ENCODE results near the gene GALK1. TPM values are rescaled to one million over a fixed set of nuclear protein-coding genes. Genes with fewer than 3 reads are reported as not detected.

GALK1 gene
- total RNA-seq, 1 experiment from 2014 or later, result 75.0 TPM

- POLR2A ChIA-PET (ENCODE audit: unreplicated experiment), result no interaction called here
- Histone ChIP-seq H4K20me1 (ENCODE audit: low read length) (no peaks in the 10 kb centered on the region), H3K27ac (ENCODE audit: low read length) (no peak overlapping the region), H3F3A (ENCODE audit: low read length, unreplicated experiment) (no peaks in the 10 kb centered on the region), H3K27me3 (ENCODE audit: low read length) (no peaks in the 10 kb centered on the region), H2AFZ (ENCODE audit: low read length) (no peak overlapping the region), H3K9ac (ENCODE audit: low read length) (no peak overlapping the region), H3K9me3 (ENCODE audit: low read length) (no peaks in the 10 kb centered on the region), H3K9me2 (replicated peaks; ENCODE audit: low read length) (no peaks in the 10 kb centered on the region), H3K4me3 (ENCODE audit: low read length) (no peak overlapping the region), H3K4me2 (ENCODE audit: low read length) (no peak overlapping the region), H3K4me1 (ENCODE audit: insufficient read depth, low read length) (no peaks in the 10 kb centered on the region), H3K79me2 (ENCODE audit: low read length) (no peaks in the 10 kb centered on the region), H3K36me3 (ENCODE audit: low read depth, low read length) (peaks cover 72% of the 10 kb centered on the region)
- TF ChIP-seq EZH2phosphoT487 (IDR thresholded peaks at IDR 0.05; ENCODE audit: borderline replicate concordance, low read length), result no peak
- DNase-seq (no peak), ATAC-seq (no peak)
- BruUV-seq (replicated peaks), result no TSS peak
- CTCF ChIA-PET, result interaction anchor here (0.5 kb wide), 1 partner anchor 61 kb away, joined by 4 read pairs; no protein-coding TSS in a partner anchor
- intact Hi-C loops (cut with micrococcal nuclease), result no loop called here
Observed at GRCh38 chr17:75739174-75739573, 25.8 kb downstream of the GALK1 start.

DNA sequence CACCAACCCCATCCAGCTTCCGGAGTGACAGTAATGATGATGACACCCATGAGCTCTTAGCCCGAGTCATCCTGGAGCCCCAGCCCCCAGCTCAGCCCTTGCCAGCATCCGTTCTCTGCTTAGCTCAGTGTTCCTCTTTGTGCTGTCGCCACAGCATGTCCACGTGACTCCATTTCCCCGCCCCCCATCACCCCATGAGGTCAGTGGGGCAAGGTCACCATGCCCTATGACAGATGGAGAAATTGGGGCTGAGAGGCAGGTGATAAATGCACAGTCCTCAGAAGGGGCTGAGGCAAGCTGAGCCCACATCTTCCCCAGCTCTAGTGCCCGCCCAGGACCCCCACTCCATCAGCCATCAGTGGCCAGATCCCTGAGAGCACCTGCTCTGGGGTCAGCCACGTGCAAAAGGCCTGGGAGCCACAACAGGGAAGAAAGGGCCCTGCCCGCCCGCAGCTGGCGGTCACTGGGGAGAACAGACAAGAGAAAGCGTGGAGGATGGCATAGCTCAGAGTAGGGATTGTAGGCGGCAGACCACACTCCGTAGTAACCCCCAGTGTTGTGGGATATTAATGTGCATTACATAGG, 26.7 kb downstream of the GALK1 start:
- intact Hi-C loops (cut with micrococcal nuclease), result no loop called here
- Histone ChIP-seq H3K36me3 (ENCODE audit: low read depth, low read length) (peaks cover 74% of the 10 kb centered on the region), H3K27me3 (ENCODE audit: low read length) (no peaks in the 10 kb centered on the region), H3K4me2 (ENCODE audit: low read length) (no peak overlapping the region), H2AFZ (ENCODE audit: low read length) (no peak overlapping the region), H3K79me2 (ENCODE audit: low read length) (no peaks in the 10 kb centered on the region), H3K4me1 (ENCODE audit: insufficient read depth, low read length) (no peaks in the 10 kb centered on the region), H3F3A (ENCODE audit: low read length, unreplicated experiment) (no peaks in the 10 kb centered on the region), H3K4me3 (ENCODE audit: low read length) (no peak overlapping the region), H3K9me2 (replicated peaks; ENCODE audit: low read length) (no peaks in the 10 kb centered on the region), H4K20me1 (ENCODE audit: low read length) (no peaks in the 10 kb centered on the region), H3K9ac (ENCODE audit: low read length) (no peak overlapping the region), H3K27ac (ENCODE audit: low read length) (no peak overlapping the region), H3K9me3 (ENCODE audit: low read length) (no peaks in the 10 kb centered on the region)
- DNase-seq, result no peak
- no TSS peak for BruUV-seq (replicated peaks)
- ChIA-PET POLR2A (ENCODE audit: unreplicated experiment) (interaction anchor here (0.6 to 0.7 kb wide), 3 partner anchors 9 to 58 kb away, joined by 3 to 6 read pairs (median 3); no protein-coding TSS in a partner anchor), CTCF (interaction anchor here (0.5 to 0.9 kb wide), 3 partner anchors 9 to 113 kb away, joined by 4 read pairs; no protein-coding TSS in a partner anchor)
- no peak for ATAC-seq
- TF ChIP-seq EZH2 (IDR thresholded peaks at IDR 0.05; ENCODE audit: low read length, unreplicated experiment) (no peak), EZH2phosphoT487 (IDR thresholded peaks at IDR 0.05; ENCODE audit: borderline replicate concordance, low read length) (no peak)
- TF ChIP-seq, protein P1, sequence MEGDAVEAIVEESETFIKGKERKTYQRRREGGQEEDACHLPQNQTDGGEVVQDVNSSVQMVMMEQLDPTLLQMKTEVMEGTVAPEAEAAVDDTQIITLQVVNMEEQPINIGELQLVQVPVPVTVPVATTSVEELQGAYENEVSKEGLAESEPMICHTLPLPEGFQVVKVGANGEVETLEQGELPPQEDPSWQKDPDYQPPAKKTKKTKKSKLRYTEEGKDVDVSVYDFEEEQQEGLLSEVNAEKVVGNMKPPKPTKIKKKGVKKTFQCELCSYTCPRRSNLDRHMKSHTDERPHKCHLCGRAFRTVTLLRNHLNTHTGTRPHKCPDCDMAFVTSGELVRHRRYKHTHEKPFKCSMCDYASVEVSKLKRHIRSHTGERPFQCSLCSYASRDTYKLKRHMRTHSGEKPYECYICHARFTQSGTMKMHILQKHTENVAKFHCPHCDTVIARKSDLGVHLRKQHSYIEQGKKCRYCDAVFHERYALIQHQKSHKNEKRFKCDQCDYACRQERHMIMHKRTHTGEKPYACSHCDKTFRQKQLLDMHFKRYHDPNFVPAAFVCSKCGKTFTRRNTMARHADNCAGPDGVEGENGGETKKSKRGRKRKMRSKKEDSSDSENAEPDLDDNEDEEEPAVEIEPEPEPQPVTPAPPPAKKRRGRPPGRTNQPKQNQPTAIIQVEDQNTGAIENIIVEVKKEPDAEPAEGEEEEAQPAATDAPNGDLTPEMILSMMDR (conservative IDR thresholded peaks at IDR 0.05; ENCODE audit: low read depth, low read length), result no peak

- H3K36me3 ChIP-seq (ENCODE audit: low read depth, low read length), result peaks cover 69% of the 10 kb centered on the region
- no peak overlapping the region for H3K27ac ChIP-seq (ENCODE audit: low read length)
- no peaks in the 10 kb centered on the region for H3K9me3 ChIP-seq (ENCODE audit: low read length)
- H3K9me2 ChIP-seq (replicated peaks; ENCODE audit: low read length), result no peaks in the 10 kb centered on the region
- H2AFZ ChIP-seq (ENCODE audit: low read length), result no peak overlapping the region
- H3K9ac ChIP-seq (ENCODE audit: low read length), result no peak overlapping the region
- TF ChIP-seq EZH2phosphoT487 (IDR thresholded peaks at IDR 0.05; ENCODE audit: borderline replicate concordance, low read length), result no peak
- TF ChIP-seq, protein P1 (conservative IDR thresholded peaks at IDR 0.05; ENCODE audit: low read depth, low read length), result no peak
- no peak for DNase-seq
- H3K79me2 ChIP-seq (ENCODE audit: low read length), result no peaks in the 10 kb centered on the region
- intact Hi-C loops (cut with micrococcal nuclease), result no loop called here
- CTCF ChIA-PET, result interaction anchor here (0.6 to 0.9 kb wide), 2 partner anchors 10 to 112 kb away, joined by 4 read pairs; no protein-coding TSS in a partner anchor
- POLR2A ChIA-PET (ENCODE audit: unreplicated experiment), result no interaction called here
- H3K4me3 ChIP-seq (ENCODE audit: low read length), result no peak overlapping the region
- no peaks in the 10 kb centered on the region for H3K4me1 ChIP-seq (ENCODE audit: insufficient read depth, low read length)
- no peaks in the 10 kb centered on the region for H4K20me1 ChIP-seq (ENCODE audit: low read length)
- H3K4me2 ChIP-seq (ENCODE audit: low read length), result no peak overlapping the region
- ATAC-seq, result no peak
- no TSS peak for BruUV-seq (replicated peaks)
- no peaks in the 10 kb centered on the region for H3K27me3 ChIP-seq (ENCODE audit: low read length)
- H3F3A ChIP-seq (ENCODE audit: low read length, unreplicated experiment), result no peaks in the 10 kb centered on the region
Observed at GRCh38 chr17:75737133-75737962, 27.6 kb downstream of the GALK1 start.

All from PC-3 (cell line).